VCaP (cell line): ENCODE results near the gene PARD6G.

ENCODE experiments used
- H3K27ac ChIP-seq: fragments of 450-650 bp; 2 replicates; pipeline ENCODE4 v1.5.1; 2017
- TF ChIP-seq, protein P1 (sequence below): fragments of 450-650 bp; conservative IDR thresholded peaks from 2 replicates; pipeline ENCODE4 v1.5.1; 2017; ENCODE audit warnings: mild to moderate bottlenecking, moderate library complexity

PARD6G gene

DNA sequence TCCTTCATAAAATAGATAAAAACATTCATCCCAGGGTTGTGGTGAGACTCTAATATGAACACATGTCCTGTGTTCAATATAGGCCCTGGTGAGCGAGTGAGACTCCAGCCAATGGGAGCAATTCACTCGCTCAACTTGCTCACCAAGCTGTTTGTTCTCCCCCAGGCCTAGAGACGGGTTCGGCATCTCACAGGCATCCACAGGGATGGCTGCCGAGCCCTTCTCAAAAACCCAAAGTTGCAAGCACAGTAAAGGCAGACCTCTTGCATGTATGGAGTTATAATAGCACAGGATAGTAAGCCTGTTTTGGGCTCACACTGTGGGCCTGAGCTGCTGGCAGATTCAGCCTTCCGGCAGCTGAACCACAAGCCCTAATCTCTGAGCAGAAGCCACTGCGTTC, 15.7 kb downstream of the PARD6G start:
- no peak overlapping the region for H3K27ac ChIP-seq

DNA sequence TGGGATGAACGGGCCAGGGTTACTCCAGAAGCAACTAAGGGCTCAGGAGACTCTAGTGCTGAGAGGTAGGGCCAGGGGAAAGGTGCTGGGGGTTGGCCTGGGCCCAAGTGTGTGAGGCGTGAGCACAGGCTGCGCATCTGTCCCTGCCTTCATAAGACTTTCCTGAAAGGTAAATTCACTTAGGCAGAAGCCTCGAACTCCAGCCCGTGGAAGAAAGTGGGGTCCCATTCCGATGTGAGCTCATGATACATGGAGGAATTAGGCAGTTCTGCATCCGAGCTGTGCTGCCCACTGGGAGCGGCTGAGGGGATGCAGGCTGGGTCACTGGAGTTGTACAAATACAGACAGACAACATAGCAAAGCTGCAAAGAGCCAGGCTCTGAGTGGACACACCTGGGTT, 16.2 kb downstream of the PARD6G start:
- H3K27ac ChIP-seq, result no peak overlapping the region
- TF ChIP-seq, protein P1, sequence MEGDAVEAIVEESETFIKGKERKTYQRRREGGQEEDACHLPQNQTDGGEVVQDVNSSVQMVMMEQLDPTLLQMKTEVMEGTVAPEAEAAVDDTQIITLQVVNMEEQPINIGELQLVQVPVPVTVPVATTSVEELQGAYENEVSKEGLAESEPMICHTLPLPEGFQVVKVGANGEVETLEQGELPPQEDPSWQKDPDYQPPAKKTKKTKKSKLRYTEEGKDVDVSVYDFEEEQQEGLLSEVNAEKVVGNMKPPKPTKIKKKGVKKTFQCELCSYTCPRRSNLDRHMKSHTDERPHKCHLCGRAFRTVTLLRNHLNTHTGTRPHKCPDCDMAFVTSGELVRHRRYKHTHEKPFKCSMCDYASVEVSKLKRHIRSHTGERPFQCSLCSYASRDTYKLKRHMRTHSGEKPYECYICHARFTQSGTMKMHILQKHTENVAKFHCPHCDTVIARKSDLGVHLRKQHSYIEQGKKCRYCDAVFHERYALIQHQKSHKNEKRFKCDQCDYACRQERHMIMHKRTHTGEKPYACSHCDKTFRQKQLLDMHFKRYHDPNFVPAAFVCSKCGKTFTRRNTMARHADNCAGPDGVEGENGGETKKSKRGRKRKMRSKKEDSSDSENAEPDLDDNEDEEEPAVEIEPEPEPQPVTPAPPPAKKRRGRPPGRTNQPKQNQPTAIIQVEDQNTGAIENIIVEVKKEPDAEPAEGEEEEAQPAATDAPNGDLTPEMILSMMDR, result no peak

More for the DNA sequence above, 15.7 kb downstream of the PARD6G start:
- TF ChIP-seq, protein P1, result no peak

DNA sequence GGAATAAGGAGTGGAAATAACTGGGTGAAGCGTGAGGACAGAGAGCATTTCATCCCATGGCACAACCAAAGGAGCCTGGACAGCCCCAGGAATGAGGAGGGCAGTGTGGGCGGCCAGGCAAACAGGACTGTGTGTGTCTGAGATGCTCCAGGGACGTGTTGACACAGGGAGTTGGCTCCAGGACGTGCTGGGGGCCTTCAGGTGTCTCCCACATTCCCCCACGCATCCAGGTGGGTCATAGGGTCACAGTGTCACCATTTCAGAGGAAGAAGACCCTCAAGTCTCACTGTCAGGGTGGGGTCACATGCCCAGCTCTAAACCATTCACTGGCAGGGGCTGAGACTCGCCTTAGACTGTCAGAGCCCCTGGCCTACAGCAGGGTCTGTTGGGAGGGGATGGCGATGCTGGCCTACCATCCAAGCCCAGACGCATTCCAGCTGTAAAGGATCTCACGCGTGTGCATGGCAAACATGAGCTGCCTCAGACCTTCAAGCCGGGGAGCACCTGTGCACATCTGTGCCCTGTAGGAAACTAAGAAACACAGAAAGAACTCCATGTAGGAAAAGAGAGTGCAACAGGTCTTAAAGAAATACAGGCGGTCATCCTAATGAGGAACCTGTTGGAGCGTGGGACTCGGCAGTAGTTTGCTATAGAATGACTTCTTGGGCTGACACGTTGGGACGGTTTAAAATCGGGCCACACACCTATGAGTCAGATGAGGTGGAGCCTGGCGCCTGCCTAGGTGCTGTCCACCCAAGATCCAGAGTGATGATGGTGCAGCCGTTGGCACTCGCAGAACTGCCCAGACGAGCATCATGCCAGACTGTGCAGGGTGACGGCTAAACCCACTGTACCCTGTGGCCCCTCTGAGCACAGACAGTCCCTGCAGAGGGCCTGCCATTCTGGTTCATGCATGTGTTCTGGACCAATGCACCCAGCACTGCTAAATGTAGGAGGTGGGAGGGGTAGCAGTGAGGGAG, 17.3 kb downstream of the PARD6G start:
- no peak overlapping the region for H3K27ac ChIP-seq
- TF ChIP-seq, protein P1, result no peak

DNA sequence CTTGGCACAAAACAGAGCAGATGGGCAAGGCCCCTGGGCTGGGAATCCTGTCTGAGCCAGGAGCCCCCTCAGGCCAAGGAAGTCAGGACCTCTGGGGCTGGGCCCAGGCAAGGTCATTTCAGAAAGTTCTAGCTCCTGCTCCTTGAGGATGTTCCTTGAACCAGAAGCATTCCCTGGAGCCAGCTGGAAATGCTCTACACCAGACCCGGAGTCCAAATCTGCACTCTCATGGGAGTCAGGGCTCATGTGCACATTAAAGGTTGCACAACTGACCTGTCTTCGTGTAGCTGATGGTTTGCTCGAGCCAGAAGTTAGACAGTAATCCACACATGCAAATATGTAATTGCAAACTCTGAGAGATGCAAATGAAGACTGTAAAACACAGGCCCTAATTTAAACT, 18.0 kb downstream of the PARD6G start:
- TF ChIP-seq, protein P1, result no peak
- no peak overlapping the region for H3K27ac ChIP-seq

DNA sequence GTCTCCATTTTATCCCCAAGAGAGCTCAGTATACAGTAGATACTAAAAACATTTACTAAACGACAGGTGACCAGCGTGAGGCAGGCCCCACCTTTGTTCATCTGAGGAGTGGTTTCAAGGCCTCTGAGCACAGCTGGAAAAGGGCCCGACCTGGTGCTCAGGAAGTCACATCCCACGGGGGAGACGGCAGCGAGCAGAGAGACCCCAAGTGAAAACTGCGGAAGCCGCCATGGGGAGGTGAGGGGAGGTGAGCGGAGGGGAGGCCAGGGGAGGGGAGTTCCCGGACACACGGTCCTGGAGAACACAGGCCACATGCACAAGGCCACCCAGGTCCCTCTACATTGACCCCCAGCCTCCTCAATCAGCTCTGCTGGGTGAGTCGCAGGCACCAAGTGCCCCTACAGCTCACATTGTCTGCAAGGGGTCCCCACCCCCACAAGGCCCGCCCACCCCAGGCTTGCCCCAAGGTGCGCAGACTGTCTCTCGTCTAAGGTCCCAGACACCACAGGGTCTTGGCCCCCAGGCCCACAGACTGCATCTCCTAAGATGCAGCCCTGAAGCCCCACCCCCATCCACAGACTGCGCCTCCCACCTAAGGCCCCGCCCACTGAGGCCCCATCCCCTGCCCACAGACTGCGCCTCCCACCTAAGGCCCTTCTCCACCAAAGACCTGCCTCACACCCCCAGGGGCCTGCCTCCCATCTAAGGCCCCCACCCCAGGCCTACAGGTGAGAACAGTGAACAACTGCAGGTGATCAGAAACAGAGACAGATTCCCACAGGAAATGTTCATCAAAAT, 19.1 kb downstream of the PARD6G start:
- TF ChIP-seq, protein P1, result no peak
- H3K27ac ChIP-seq, result no peak overlapping the region

DNA sequence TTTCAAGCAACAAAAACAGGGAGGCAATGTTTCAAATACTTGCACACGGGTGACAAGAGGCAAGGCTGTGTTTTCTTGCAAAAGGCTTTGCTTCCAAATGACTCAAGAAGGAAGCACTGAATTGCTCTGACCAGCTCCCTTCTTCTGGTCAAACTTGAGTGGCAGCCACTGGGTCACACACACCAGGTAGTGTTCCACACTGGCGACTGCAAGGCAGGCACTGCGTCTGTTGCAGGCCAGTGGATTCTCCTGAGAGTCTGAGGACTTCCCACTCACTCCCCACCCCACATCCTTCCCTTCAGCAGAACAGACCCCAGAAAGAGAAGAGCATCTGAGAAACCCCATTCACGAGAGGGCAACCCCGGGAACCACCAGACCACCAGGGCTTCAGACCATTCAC, 19.8 kb downstream of the PARD6G start:
- TF ChIP-seq, protein P1, result no peak

DNA sequence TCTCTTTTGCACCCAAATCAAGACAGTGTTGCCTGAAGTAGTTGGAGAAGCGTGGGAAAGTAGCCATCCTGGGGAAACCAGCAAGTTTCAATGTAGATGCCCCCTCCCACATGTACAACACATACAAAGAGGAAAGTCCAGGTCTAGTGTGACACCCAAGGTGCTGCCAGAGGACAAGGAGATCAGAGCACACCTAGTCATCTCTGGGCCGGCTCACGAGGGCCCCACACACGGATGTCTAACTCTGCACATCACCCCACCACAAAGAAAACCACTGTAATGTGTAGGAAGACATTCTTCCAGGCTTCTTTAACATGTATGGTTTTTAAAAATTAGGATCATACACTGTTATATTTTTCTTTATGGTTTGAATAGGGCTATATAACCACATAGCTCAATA, 21.6 kb downstream of the PARD6G start:
- TF ChIP-seq, protein P1, result no peak
- H3K27ac ChIP-seq, result no peak overlapping the region

More for the DNA sequence above, 19.8 kb downstream of the PARD6G start:
- H3K27ac ChIP-seq, result no peak overlapping the region
